GM23338 (cell line): ENCODE results near the gene GPR26.
A peak's percentile ranks its signal among the peaks of the same experiment; 100 is the strongest.

ENCODE experiments used
- CREB1 ChIP-seq: fragments of 250-450 bp; sonication (Bioruptor Pico); IDR thresholded peaks from 2 replicates; pipeline ENCODE4 v1.5.0; 2020; ENCODE audit warnings: low read depth, mild to moderate bottlenecking, moderate library complexity
- EZH2 ChIP-seq: fragments of 200-600 bp; sonication (generic); IDR thresholded peaks from one replicate; pipeline ENCODE4 v1.8.0; 2017; ENCODE audit warnings: antibody characterized with exemption, mild to moderate bottlenecking, low read depth; ENCODE audit not compliant: unreplicated experiment
- EZH2phosphoT487 ChIP-seq: fragments of 200-600 bp; sonication (generic); IDR thresholded peaks from one replicate; pipeline ENCODE4 v1.8.1; 2018; ENCODE audit warnings: antibody characterized with exemption; ENCODE audit not compliant: unreplicated experiment
- JUNB ChIP-seq: IDR thresholded peaks from one replicate; pipeline ENCODE4 v1.6.1; 2016; ENCODE audit warnings: antibody characterized with exemption; ENCODE audit not compliant: unreplicated experiment
- NANOG ChIP-seq: IDR thresholded peaks from 2 replicates; pipeline ENCODE4 v1.6.1; 2016; ENCODE audit warnings: antibody characterized with exemption, borderline replicate concordance
- POLR2AphosphoS5 ChIP-seq: IDR thresholded peaks from 2 replicates; pipeline ENCODE4 v1.6.1; 2016; ENCODE audit warnings: antibody characterized with exemption, low read depth
- STAT1 ChIP-seq: IDR thresholded peaks from one replicate; pipeline ENCODE4 v1.6.1; 2016; ENCODE audit warnings: antibody characterized with exemption; ENCODE audit not compliant: unreplicated experiment
- ZNF331 ChIP-seq: fragments of 250-450 bp; sonication (Bioruptor Pico); IDR thresholded peaks from 2 replicates; pipeline ENCODE4 v1.5.0; 2020; ENCODE audit warnings: low read depth, mild to moderate bottlenecking, moderate library complexity
- TF ChIP-seq, protein P1 (sequence below), 2 experiments: fragments of 200-600 bp in 1 of 2; sonication (generic) in 1 of 2; conservative IDR thresholded peaks; 2 replicates each; pipeline versions ENCODE4 v1.5.1 to v1.6.1; 2016 to 2017; ENCODE audit warnings: antibody characterized with exemption in 2 of 2, low read depth in 2 of 2, mild to moderate bottlenecking in 2 of 2, moderate library complexity in 1 of 2
- TF ChIP-seq, protein P2 (sequence below): IDR thresholded peaks from one replicate; pipeline ENCODE4 v1.6.1; 2018; ENCODE audit warnings: antibody characterized with exemption; ENCODE audit not compliant: unreplicated experiment
- TF ChIP-seq, protein P3 (sequence below): fragments of 250-450 bp; sonication (Bioruptor Pico); IDR thresholded peaks from 2 replicates; pipeline ENCODE4 v1.5.0; 2020; ENCODE audit warnings: mild to moderate bottlenecking, moderate library complexity

DNA sequence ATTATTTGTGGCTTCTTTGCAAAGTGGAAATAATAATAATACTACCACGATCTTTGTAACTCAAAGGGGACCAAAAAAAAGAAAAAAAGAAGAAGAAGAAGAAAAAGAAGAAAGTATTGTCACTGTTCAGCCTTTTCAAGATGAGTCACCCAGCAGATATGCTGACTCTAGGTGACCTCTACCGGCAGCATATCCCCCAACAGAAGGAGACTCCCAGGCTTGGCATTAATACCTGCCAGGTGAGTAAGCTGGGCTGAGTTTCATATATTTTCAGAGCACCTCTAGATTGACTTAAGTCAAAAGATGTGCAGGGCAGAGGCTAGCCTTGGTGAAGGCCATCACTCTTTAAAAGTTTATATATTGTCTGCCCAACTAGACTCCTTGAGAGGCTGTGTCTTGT, 30.4 kb upstream of the GPR26 start:
- TF ChIP-seq, protein P1, sequence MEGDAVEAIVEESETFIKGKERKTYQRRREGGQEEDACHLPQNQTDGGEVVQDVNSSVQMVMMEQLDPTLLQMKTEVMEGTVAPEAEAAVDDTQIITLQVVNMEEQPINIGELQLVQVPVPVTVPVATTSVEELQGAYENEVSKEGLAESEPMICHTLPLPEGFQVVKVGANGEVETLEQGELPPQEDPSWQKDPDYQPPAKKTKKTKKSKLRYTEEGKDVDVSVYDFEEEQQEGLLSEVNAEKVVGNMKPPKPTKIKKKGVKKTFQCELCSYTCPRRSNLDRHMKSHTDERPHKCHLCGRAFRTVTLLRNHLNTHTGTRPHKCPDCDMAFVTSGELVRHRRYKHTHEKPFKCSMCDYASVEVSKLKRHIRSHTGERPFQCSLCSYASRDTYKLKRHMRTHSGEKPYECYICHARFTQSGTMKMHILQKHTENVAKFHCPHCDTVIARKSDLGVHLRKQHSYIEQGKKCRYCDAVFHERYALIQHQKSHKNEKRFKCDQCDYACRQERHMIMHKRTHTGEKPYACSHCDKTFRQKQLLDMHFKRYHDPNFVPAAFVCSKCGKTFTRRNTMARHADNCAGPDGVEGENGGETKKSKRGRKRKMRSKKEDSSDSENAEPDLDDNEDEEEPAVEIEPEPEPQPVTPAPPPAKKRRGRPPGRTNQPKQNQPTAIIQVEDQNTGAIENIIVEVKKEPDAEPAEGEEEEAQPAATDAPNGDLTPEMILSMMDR (conservative IDR thresholded peaks at IDR 0.05; ENCODE audit: low read depth in 2 of 2), result peak in 1 of 2 experiments; percentile 20; a peak in 1 of 4 replicates
- TF ChIP-seq EZH2 (no peak), POLR2AphosphoS5 (no peak), JUNB (no peak), ZNF331 (CRISPR knock-in tag) (no peak), STAT1 (no peak), NANOG (no peak), EZH2phosphoT487 (no peak), CREB1 (CRISPR knock-in tag) (no peak)
- TF ChIP-seq, protein P2, sequence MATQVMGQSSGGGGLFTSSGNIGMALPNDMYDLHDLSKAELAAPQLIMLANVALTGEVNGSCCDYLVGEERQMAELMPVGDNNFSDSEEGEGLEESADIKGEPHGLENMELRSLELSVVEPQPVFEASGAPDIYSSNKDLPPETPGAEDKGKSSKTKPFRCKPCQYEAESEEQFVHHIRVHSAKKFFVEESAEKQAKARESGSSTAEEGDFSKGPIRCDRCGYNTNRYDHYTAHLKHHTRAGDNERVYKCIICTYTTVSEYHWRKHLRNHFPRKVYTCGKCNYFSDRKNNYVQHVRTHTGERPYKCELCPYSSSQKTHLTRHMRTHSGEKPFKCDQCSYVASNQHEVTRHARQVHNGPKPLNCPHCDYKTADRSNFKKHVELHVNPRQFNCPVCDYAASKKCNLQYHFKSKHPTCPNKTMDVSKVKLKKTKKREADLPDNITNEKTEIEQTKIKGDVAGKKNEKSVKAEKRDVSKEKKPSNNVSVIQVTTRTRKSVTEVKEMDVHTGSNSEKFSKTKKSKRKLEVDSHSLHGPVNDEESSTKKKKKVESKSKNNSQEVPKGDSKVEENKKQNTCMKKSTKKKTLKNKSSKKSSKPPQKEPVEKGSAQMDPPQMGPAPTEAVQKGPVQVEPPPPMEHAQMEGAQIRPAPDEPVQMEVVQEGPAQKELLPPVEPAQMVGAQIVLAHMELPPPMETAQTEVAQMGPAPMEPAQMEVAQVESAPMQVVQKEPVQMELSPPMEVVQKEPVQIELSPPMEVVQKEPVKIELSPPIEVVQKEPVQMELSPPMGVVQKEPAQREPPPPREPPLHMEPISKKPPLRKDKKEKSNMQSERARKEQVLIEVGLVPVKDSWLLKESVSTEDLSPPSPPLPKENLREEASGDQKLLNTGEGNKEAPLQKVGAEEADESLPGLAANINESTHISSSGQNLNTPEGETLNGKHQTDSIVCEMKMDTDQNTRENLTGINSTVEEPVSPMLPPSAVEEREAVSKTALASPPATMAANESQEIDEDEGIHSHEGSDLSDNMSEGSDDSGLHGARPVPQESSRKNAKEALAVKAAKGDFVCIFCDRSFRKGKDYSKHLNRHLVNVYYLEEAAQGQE, result no peak
- TF ChIP-seq, protein P3, sequence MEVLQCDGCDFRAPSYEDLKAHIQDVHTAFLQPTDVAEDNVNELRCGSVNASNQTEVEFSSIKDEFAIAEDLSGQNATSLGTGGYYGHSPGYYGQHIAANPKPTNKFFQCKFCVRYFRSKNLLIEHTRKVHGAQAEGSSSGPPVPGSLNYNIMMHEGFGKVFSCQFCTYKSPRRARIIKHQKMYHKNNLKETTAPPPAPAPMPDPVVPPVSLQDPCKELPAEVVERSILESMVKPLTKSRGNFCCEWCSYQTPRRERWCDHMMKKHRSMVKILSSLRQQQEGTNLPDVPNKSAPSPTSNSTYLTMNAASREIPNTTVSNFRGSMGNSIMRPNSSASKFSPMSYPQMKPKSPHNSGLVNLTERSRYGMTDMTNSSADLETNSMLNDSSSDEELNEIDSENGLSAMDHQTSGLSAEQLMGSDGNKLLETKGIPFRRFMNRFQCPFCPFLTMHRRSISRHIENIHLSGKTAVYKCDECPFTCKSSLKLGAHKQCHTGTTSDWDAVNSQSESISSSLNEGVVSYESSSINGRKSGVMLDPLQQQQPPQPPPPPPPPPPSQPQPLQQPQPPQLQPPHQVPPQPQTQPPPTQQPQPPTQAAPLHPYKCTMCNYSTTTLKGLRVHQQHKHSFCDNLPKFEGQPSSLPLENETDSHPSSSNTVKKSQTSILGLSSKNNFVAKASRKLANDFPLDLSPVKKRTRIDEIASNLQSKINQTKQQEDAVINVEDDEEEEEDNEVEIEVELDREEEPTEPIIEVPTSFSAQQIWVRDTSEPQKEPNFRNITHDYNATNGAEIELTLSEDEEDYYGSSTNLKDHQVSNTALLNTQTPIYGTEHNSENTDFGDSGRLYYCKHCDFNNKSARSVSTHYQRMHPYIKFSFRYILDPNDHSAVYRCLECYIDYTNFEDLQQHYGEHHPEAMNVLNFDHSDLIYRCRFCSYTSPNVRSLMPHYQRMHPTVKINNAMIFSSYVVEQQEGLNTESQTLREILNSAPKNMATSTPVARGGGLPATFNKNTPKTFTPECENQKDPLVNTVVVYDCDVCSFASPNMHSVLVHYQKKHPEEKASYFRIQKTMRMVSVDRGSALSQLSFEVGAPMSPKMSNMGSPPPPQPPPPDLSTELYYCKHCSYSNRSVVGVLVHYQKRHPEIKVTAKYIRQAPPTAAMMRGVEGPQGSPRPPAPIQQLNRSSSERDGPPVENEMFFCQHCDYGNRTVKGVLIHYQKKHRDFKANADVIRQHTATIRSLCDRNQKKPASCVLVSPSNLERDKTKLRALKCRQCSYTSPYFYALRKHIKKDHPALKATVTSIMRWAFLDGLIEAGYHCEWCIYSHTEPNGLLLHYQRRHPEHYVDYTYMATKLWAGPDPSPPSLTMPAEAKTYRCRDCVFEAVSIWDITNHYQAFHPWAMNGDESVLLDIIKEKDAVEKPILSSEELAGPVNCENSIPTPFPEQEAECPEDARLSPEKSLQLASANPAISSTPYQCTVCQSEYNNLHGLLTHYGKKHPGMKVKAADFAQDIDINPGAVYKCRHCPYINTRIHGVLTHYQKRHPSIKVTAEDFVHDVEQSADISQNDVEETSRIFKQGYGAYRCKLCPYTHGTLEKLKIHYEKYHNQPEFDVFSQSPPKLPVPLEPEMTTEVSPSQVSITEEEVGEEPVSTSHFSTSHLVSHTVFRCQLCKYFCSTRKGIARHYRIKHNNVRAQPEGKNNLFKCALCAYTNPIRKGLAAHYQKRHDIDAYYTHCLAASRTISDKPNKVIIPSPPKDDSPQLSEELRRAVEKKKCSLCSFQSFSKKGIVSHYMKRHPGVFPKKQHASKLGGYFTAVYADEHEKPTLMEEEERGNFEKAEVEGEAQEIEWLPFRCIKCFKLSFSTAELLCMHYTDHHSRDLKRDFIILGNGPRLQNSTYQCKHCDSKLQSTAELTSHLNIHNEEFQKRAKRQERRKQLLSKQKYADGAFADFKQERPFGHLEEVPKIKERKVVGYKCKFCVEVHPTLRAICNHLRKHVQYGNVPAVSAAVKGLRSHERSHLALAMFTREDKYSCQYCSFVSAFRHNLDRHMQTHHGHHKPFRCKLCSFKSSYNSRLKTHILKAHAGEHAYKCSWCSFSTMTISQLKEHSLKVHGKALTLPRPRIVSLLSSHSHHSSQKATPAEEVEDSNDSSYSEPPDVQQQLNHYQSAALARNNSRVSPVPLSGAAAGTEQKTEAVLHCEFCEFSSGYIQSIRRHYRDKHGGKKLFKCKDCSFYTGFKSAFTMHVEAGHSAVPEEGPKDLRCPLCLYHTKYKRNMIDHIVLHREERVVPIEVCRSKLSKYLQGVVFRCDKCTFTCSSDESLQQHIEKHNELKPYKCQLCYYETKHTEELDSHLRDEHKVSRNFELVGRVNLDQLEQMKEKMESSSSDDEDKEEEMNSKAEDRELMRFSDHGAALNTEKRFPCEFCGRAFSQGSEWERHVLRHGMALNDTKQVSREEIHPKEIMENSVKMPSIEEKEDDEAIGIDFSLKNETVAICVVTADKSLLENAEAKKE (CRISPR knock-in tag), result no peak
